HG02798 (cell line): Measurements from ENCODE around the gene LAIR2.
"Not testable (repeated sequence)": the region's sequence is repeated elsewhere in the genome, so short reads cannot be mapped to it uniquely, and the experiment has no call there.

Experiments used
- ATAC-seq: cut with Tn5 transposase; IDR thresholded peaks from one replicate; pipeline ENCODE4 v1.9.1; 2021; ENCODE audit warnings: mild to moderate bottlenecking; ENCODE audit not compliant: unreplicated experiment, poor library complexity

LAIR2 gene

GRCh38 chr19:54492568-54492967 is 10.1 kb upstream of the LAIR2 start:
- no peak for ATAC-seq

- ATAC-seq: not testable (repeated sequence)
Observed at GRCh38 chr19:54493056-54493455, 9.6 kb upstream of the LAIR2 start.

- no peak for ATAC-seq
Observed at GRCh38 chr19:54493967-54494585, 8.6 kb upstream of the LAIR2 start.

GRCh38 chr19:54495284-54495683 is 7.3 kb upstream of the LAIR2 start:
- ATAC-seq: not testable (repeated sequence)

- not testable (repeated sequence) for ATAC-seq
Observed at GRCh38 chr19:54497747-54498450, 4.7 kb upstream of the LAIR2 start.

- ATAC-seq: not testable (repeated sequence)
Observed at GRCh38 chr19:54498451-54498772, 4.2 kb upstream of the LAIR2 start.

GRCh38 chr19:54505542-54505941 is 2.9 kb downstream of the LAIR2 start:
- ATAC-seq: not testable (repeated sequence)

GRCh38 chr19:54506079-54506478 is 3.4 kb downstream of the LAIR2 start:
- no peak for ATAC-seq

- not testable (repeated sequence) for ATAC-seq
Observed at GRCh38 chr19:54507038-54507717, 4.5 kb downstream of the LAIR2 start.

GRCh38 chr19:54507824-54508223 is 5.2 kb downstream of the LAIR2 start:
- no peak for ATAC-seq

- ATAC-seq: not testable (repeated sequence)
Observed at GRCh38 chr19:54508487-54508886, 5.9 kb downstream of the LAIR2 start.

GRCh38 chr19:54509200-54509940 is 6.7 kb downstream of the LAIR2 start:
- ATAC-seq: not testable (repeated sequence)

GRCh38 chr19:54515156-54515555 is 12.5 kb downstream of the LAIR2 start:
- ATAC-seq: no peak

- no peak for ATAC-seq
Observed at GRCh38 chr19:54517483-54517882, 14.9 kb downstream of the LAIR2 start.

- peak; percentile 54 for ATAC-seq
Observed at GRCh38 chr19:54518844-54519243, 16.2 kb downstream of the LAIR2 start.

- no peak for ATAC-seq
Observed at GRCh38 chr19:54521022-54521859, 18.6 kb downstream of the LAIR2 start.

GRCh38 chr19:54521860-54522513 is 19.4 kb downstream of the LAIR2 start:
- no peak for ATAC-seq

GRCh38 chr19:54523403-54523802 is 20.8 kb downstream of the LAIR2 start:
- ATAC-seq: no peak

- no peak for ATAC-seq
Observed at GRCh38 chr19:54525636-54526035, 23.0 kb downstream of the LAIR2 start.
